ENCODE data around the gene TATDN3. TPM values are rescaled to one million over a fixed set of nuclear protein-coding genes. Genes with fewer than 3 reads are reported as not detected.
A peak's percentile ranks its signal among the peaks of the same experiment; 100 is the strongest.
"Not testable (repeated sequence)": the region's sequence is repeated elsewhere in the genome, so short reads cannot be mapped to it uniquely, and the experiment has no call there.

The TATDN3 gene
- total RNA-seq, 1 experiment from 2014 or later, result 18.7 TPM

DNA sequence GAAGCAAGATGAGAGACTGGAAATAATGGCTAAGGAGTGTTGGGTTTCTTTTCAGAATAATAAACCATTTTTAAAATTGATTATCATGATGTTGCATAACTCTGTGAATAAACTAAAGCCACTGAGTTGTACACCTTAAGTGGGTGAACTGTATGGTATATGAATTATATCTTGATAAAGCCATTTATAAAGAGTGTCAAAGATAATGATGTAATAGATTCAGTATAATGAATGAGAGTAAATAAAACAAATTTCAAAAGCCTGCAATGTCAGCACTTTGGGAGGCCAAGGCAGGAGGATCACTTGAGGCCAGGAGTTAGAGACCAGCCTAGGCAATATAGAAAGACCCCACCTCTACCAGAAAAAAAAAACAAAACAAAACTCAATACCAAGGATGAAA is 16.5 kb upstream of the TATDN3 start:
- no peak for DNase-seq (ENCODE audit: low spot score)

DNA sequence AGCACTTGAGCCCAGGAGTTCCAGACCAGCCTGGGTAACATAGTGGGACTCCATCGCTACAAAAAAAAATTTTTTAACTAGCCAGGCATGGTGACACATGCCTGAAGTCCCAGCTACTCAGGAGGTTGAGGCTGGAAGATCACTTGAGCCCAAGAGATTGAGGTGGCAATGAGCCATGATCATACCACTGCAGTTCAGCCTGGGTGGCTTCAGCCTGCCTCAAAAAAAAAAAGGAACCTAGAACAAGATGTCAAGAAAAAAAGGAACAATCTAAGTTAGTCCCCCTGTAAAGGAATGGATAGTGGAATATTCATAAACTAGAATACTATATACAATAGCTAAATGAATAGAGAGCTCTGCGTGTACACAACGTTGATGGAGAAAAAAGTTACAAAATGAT is 14.5 kb upstream of the TATDN3 start:
- no peak for DNase-seq (ENCODE audit: low spot score)

DNA sequence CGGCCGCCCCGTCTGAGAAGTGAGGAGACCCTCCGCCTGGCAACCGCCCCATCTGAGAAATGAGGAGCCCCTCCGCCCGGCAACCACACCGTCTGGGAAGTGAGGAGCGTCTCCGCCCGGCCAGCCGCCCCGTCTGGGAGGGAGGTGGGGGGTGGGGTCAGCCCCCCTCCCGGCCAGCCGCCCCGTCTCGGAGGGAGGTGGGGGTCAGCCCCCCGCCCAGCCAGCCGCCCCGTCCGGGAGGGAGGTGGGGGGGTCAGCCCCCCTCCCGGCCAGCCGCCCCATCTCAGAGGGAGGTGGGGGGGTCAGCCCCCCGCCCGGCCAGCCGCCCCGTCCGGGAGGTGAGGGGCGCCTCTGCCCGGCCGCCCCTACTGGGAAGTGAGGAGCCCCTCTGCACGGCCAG is 12.6 kb upstream of the TATDN3 start:
- not testable (repeated sequence) for DNase-seq (ENCODE audit: low spot score)

DNA sequence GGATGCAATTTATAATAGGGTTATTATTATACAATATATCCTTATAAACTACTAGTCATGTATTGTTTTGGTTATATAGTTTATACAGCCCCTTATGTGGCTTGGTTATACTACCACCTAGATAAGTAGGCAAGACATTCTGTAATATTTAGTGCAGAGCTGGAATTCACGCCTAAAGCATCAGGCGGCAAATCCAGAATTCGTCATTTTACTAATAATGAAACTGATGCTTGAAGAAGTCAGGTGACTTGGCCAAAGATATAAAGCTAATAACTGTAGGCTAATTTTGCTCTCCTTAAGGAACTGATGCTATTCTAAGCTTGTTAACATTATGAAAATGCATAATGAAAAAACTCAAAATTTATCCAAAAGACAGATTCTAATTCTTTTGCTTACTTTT is 10.9 kb upstream of the TATDN3 start:
- DNase-seq (ENCODE audit: low spot score), result no peak

DNA sequence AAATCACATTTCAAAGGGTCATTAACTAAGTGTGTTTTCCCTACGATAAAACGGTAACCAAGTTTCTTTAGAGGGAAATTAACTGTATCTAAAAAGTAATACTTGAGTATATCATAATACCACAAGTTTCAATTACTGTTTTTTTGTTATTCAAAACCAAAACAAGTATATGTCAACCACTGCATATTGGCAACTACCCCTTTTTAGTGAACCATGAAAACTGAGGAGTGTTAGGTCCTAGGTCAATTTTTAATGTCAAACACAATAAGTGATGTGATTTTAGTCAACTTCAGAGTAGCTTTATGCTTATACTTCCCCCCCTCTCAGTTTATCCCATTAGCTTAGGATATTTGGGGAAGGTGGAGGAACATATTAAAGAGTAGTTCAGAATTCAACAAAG is 10.5 kb upstream of the TATDN3 start:
- DNase-seq (ENCODE audit: low spot score), result no peak

DNA sequence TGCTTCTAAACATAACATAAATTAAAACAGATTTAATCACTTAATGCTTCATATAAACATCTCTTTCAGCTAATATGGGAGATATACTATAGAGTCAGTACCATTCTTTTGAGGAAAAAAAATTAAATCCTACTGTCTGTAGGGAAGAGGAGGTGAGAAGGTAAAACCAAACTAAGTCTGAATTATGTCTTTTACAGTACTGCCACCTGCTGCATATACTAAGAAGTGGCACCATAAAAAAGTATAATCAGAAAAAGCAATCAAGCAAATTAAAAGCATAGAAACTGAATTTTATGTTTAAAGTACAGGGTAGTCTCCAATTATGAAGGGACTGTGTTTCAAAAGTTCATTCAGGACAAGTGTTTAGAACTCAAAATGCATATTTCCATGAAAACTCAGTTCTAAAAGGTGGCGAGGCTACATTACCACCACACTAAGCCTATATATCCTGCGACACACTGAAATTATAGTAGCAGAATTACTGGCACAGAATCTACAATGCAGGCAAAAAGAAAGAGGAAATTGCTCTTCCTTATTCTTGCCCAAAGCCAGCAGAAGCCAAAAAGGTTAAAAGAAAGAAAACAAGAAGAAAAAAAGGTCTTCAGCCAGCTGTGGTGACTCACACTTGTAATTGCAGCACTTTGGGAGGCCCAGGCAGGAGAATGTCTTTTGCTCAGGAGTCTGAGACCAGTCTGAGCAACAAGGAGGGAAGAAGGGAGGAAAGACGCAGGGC is 9.1 kb upstream of the TATDN3 start:
- peak; percentile 27 for DNase-seq (ENCODE audit: low spot score)

DNA sequence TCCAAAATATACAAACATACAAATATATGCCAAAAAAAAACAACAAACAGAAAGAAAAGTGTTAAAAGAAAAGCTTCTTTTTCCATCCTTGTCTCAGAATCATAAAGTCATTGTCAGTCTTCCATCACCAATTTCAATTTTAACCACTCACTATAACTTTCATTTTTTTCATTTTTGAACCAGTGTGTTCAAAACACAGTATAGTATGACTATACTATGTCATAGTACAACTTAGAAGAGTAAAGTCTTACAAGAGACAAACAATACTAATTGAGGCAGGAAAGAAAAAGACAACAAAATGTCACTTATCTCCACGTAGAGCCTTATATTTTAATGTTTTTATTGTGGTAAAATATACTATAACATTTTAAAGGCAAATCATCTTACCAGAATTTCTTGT is 7.7 kb upstream of the TATDN3 start:
- no peak for DNase-seq (ENCODE audit: low spot score)

DNA sequence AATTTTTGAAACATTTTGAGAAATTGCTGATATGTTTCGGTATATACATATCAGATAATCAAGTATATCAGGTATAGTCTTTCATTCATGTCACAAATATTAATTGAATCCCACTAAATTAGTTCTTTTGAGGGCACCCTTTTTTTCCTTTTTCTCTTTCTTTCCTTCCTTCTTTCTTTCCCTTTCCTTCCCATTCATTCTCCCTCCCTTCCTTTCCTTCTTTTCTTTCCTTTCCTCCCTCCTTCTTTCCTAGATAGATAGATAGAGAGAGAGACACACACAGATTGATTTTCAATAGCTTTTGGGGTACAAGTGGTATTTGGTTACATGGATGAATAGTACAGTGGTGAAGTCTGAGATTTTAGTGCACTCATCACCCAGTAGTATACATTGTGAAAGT is 5.8 kb upstream of the TATDN3 start:
- no peak for DNase-seq (ENCODE audit: low spot score)

DNA sequence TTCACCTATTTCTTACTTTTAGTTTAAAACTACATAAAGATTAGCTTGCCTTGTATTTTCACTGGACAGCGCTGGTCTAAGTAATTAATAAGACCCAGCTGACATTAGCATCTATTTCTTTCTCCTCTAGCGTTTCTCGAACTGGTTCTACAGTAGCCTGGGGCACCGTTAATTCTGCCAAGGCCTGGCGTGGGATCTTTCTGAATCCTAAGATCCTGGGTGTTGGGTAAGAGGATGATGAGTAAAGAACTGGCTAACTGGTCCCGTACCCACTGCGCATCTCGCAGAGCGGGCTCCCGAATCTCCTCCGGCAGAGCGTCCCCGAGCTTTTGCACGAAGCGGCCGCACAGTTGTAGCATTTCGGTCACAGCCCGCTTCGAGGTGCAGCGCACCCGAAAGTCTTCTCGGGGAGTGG is 426 bp upstream of the TATDN3 start:
- DNase-seq (ENCODE audit: low spot score), result no peak

DNA sequence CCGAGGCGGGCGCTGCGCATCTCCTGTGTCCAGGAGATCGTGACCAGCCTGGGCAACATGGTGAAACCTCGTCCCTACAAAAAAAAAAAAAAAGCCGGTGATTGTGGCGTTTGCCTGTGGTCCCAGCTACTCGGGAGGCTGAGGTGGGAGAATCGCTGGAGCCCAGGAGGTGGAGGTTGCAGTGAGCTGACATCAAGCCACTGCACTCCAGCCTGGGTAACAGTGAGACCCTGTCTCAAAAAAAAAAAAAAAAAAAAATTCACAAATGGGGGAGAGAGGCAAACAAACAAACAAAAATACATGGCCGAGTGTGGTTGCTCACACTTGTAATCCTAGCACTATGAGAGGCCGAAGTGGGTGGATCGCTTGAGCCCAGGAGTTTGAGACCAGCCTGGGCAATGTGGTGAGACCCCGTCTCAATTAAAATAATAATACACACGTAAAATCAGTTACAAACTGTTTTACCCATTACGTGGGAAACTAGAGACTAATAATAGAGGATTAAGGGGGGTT is 758 bp downstream of the TATDN3 start:
- DNase-seq (ENCODE audit: low spot score), result no peak

DNA sequence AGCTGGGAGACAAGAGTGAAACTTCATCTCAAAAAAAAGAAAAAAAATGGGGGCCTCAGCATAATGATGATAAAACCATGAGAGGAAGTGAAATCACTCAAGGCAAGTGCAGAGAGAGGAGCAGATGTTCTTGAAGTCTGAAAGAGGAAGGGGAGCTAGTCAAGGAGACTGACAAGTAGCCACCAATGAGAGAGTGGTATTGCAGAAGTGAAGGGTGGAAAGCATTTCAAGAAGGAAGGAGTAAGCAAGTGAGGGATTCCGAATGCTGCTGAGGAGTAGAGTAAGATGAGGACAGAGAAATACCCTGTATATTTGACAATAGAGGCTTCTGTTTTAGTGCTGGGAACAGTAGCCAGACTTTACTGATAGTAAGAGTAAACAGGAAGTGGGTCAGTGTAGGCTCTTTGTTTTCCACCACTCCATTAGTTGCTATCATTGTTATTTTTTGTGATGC is 2.9 kb downstream of the TATDN3 start:
- DNase-seq (ENCODE audit: low spot score), result no peak

DNA sequence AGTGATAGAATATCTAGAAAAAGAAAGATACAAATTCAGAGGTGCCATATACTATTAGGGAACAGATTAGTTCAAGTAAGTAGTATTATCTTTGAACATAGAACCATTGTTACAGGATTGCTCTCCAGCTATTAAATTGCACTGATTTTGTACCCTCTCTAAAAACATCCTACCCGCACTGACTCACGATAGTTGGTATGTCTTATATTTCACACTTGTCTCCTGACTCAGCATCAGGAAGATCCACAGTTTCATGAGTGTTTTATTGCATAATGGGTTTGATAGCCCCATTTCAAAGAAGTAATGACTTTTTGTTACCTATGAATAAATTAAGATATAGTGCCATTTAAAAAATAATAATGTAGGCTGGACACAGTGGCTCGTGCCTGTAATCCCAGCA is 6.0 kb downstream of the TATDN3 start:
- DNase-seq (ENCODE audit: low spot score), result no peak

DNA sequence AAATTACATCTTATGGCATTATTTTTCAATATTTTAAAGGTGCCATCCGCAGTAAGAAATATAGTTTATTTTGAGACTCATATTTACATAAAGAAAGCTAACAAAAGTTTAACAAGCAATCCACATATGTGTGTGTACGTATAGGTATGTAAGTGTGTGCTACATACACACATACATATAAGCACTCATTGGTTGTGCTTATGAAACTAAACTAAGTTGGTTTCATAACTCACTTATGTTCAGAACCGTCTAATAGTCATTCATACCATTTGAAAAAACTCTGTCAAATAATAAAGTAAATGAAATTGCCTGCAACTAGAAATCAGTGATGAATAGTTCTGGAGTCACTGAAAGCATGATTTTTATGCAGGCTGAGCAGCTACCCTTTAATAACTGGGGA is 14.1 kb downstream of the TATDN3 start:
- DNase-seq (ENCODE audit: low spot score), result no peak

DNA sequence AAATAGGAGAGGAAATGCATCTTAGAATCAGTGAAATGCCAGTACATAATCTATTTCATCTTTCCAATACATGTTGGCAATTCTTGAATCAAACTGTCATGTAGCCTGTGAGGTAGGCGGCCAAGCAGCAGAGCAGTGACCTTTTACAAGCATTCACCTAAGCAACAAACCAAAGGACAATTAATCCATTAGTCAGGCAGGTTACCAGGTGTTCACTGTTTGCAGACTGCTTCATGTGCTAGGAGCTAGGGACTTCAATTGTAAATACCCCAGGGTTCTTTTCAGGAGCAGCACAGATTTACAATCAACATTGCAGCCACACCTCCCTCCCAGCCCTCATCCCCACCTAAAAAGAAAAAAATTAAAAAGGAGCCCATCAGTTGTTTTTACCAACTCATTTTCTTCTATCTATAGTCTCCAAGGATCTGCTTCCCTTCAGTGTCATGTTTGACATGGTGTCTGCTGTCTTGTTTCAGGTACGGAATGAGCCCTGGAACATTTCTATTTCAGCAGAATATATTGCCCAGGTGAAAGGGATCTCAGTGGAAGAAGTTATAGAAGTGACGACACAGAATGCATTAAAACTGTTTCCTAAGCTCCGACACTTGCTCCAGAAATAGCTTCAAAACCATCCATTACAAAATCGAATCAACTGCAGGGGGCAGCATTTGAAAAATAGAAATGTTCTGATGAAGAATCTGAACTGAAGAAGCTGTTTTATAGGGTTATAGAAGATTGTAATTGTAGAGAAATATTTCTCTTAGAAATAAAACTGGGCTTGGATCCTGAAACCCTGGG is 23.0 kb downstream of the TATDN3 start:
- DNase-seq (ENCODE audit: low spot score), result no peak

DNA sequence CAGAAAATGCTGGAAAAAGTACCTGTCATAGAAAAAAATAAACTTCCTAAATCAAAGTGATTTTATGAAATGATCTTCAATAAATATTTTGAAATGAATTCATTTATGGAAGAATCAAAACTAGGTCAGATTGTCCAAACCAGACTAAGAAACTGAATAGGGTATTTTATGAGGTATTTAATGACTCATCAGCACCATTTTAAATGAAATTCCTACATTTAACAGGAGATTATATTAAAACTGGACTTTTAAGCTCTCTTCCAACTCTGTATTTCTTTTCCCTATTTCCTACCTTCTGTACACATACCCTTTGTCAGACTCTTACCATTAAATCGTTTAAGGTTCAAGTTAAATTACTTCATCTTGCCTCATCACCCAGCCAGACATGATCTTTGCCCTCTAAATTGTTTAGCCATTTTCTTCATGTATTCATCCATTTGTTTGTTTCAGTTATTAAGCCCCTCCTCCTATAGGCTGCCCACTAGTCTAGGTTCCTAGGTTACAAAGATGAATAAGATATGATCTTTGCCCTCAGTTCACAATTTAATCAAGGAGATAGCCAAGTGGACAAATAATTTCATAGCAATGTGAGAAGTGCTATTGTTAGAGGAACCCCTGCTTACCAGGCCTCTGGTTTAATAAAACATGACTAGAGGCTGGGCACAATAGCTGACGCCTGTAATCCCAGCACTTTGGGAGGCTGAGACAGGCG is 25.0 kb downstream of the TATDN3 start:
- no peak for DNase-seq (ENCODE audit: low spot score)

DNA sequence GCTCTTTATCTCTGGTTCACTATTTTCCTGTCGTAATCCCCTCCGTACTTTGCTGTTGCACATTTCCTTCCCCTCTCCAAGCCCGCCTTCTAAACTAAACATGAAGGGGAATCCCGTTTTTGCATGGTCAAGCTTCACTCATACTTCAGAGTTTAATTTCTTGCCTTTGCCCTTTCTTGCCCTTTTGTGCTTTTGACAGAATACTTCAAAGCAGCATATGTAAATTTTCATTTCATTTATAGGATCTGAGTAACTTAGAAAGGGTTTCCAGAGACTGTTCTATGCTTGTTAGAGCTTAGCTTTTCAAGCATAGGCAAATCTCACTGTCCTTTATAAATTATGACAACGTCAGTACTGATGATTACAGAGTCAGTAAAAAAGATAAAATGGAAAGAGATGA is 28.0 kb downstream of the TATDN3 start:
- DNase-seq (ENCODE audit: low spot score), result no peak

DNA sequence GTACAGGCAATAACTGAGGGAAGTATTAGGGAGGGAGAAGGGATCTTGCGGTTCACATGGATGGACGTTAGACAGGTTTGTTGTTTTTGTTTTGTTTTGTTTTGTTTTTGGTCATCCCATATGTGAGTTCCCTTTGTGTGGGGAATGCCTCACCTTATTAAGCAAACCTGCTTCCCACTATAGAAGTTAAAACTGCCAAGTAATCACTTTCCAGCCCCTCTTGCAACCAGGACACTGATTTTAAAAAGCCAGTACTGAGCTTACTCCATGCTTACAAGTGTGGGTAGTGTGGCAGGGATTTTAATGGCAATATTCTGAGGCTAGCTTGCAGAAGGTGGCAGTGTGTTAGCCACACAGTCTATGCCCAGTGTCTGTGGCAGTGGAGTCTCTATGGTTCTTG is 29.3 kb downstream of the TATDN3 start:
- no peak for DNase-seq (ENCODE audit: low spot score)

DNA sequence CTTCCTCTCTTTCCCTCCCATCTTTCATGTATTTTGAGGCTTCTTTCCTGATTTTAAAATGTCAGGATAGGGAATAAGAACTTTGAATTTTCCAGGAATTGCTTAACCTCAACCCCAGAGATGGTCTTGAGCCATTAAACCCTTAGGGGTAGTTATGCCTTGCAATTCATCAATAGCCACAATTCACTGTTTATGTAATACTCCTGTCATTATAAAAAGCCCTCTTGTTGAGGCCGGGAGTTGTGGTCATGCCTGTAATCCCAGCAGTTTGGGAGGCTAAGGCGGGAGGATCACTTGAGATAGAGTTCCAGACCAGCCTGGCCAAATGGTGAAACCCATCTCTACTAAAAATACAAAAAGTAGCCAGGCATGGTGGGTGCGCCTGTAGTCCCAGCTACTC is 31.3 kb downstream of the TATDN3 start:
- no peak for DNase-seq (ENCODE audit: low spot score)

DNA sequence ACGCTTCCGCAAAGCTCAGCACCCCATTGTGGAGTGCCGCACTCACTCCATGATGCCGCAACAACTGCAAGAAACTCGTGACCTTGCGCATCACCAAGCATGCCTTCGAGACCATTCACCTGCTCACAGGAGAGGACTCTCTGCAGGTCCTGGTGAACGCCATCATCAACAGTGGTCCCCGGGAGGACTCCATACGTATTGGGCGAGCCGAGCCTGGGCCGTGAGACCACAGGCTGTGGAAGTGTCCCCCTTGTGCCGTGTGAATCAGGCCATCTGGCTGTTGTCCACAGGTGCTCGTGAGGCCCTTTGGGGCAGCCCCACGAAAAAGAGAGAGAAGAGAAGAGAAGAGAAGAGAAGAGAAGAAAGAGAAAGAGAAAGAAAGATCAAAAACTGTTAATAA is 32.5 kb downstream of the TATDN3 start:
- DNase-seq (ENCODE audit: low spot score), result no peak

DNA sequence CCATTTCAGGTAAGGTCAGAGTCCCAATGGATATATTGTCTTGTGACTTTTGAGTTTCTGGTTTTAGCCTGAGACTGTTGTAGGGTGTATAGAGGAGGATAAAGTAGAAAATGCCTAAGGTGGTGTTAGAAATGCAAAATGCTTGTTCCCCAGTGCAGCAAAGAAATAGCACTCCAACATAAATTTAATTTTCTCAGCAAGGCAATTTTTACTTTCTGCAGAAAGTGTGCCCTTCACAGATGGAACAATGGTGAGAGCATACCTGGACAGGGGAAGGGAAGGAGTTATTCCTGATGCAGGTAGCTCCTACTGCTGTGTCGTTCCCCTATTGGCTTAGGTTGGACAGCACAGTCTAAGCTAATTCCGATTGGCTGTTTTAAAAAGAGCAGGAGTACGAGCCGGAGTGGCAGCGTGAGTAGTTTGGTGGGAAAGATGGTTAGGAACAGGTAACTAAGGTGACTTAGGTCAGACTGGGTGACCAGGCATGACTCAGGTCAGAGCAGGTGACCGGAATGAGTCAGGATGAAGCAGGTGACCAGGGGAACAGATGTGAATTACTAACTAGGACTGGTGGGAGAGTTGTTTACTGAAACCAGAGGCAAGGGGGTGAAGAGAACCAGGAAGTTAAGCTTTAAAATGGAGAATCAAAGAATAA is 34.2 kb downstream of the TATDN3 start:
- DNase-seq (ENCODE audit: low spot score), result no peak

DNA sequence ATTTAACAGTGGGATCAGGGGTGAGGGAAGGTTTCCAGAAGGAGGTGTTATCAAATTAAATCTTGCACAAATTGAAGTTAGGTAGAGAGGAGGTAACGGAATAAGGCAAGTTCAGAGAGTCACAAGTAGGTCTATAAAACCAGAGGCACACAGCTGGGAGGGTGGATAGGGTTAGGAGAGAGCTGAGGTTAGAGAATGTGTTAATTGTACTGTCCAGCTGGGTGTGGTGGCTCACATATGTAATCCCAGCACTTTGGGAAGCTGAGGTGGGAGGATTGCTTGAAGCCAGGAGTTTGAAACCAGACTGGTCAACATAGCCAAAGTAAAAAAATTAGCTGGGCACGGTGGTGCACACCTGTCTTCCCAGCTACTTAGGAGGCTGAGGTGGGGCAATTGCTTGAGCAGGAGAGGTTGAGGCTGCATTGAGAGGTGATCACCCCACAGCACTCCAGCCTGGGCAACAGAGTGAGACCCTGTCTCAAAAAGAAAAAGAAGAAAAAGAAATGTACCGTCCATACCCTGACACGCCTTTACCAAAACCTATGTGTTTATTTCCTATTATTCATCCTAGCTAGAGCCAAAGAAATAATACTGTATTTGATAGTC is 35.6 kb downstream of the TATDN3 start:
- no peak for DNase-seq (ENCODE audit: low spot score)
